ACC112 (cell line): ENCODE measurements around the gene PSD4.

Source experiments
- H2AFZ ChIP-seq: fragments of 200-600 bp; sonication (generic); one replicate; pipeline ENCODE4 v1.6.0; 2017; ENCODE audit warnings: antibody characterized with exemption, low read length; ENCODE audit not compliant: unreplicated experiment
- H3K27ac ChIP-seq: fragments of 200-600 bp; sonication (generic); 2 replicates; pipeline ENCODE4 v1.5.1; 2014; ENCODE audit warnings: low read depth, mild to moderate bottlenecking, antibody characterized with exemption, low read length, moderate library complexity
- H3K27me3 ChIP-seq: fragments of 200-600 bp; sonication (generic); 2 replicates; pipeline ENCODE4 v1.6.1; 2014; ENCODE audit warnings: mild to moderate bottlenecking, antibody characterized with exemption, low read length, moderate library complexity, mixed read lengths; ENCODE audit not compliant: insufficient read depth
- H3K36me3 ChIP-seq: fragments of 200-600 bp; sonication (generic); 2 replicates; pipeline ENCODE4 v1.6.1; 2016; ENCODE audit warnings: mild to moderate bottlenecking, antibody characterized with exemption, low read length, moderate library complexity, mixed read lengths; ENCODE audit not compliant: insufficient read depth
- H3K4me1 ChIP-seq: fragments of 200-600 bp; sonication (generic); one replicate; pipeline ENCODE4 v1.6.1; 2016; ENCODE audit warnings: low read length, mixed read lengths; ENCODE audit not compliant: insufficient read depth, unreplicated experiment, control insufficient read depth
- H3K4me3 ChIP-seq: fragments of 200-600 bp; sonication (generic); 2 replicates; pipeline ENCODE4 v1.5.1; 2014; ENCODE audit warnings: mild to moderate bottlenecking, low read depth, low read length
- H3K79me2 ChIP-seq: fragments of 200-600 bp; sonication (generic); one replicate; pipeline ENCODE4 v1.6.0; 2016; ENCODE audit warnings: low read length; ENCODE audit not compliant: control insufficient read depth, unreplicated experiment, insufficient read depth

Gene PSD4

GRCh38 chr2:113212245-113213060 is 38.7 kb downstream of the PSD4 start:
- no peaks in the 10 kb centered on the region for H3K27me3 ChIP-seq
- no peak overlapping the region for H3K27ac ChIP-seq
- H3K36me3 ChIP-seq, result no peaks in the 10 kb centered on the region
- H2AFZ ChIP-seq, result no peak overlapping the region
- no peaks in the 10 kb centered on the region for H3K79me2 ChIP-seq
- no peak overlapping the region for H3K4me3 ChIP-seq
- H3K4me1 ChIP-seq, result peaks cover 14% of the 10 kb centered on the region

- no peaks in the 10 kb centered on the region for H3K27me3 ChIP-seq
- no peak overlapping the region for H3K4me3 ChIP-seq
- H3K79me2 ChIP-seq, result no peaks in the 10 kb centered on the region
- H3K36me3 ChIP-seq, result no peaks in the 10 kb centered on the region
- H3K4me1 ChIP-seq, result peaks cover 14% of the 10 kb centered on the region
- H2AFZ ChIP-seq, result no peak overlapping the region
- no peak overlapping the region for H3K27ac ChIP-seq
These were observed 39.5 kb downstream of the PSD4 start for GRCh38 chr2:113213061-113213930.

- H3K27ac ChIP-seq, result no peak overlapping the region
- H2AFZ ChIP-seq, result no peak overlapping the region
- H3K79me2 ChIP-seq, result no peaks in the 10 kb centered on the region
- H3K36me3 ChIP-seq, result no peaks in the 10 kb centered on the region
- H3K4me1 ChIP-seq, result peaks cover 14% of the 10 kb centered on the region
- no peaks in the 10 kb centered on the region for H3K27me3 ChIP-seq
- H3K4me3 ChIP-seq, result no peak overlapping the region
These were observed 40.4 kb downstream of the PSD4 start for GRCh38 chr2:113214141-113214540.

- peaks cover 21% of the 10 kb centered on the region for H3K4me1 ChIP-seq
These were observed 41.3 kb downstream of the PSD4 start for GRCh38 chr2:113215056-113215455.

GRCh38 chr2:113216321-113216720 is 42.5 kb downstream of the PSD4 start:
- H3K27ac ChIP-seq, result no peak overlapping the region
- peaks cover 15% of the 10 kb centered on the region for H3K4me1 ChIP-seq
- H3K4me3 ChIP-seq, result no peak overlapping the region
- H2AFZ ChIP-seq, result no peak overlapping the region
- no peaks in the 10 kb centered on the region for H3K36me3 ChIP-seq
- H3K27me3 ChIP-seq, result no peaks in the 10 kb centered on the region
- no peaks in the 10 kb centered on the region for H3K79me2 ChIP-seq

More at GRCh38 chr2:113215056-113215455, 41.3 kb downstream of the PSD4 start:
- no peak overlapping the region for H3K4me3 ChIP-seq
- H3K27me3 ChIP-seq, result no peaks in the 10 kb centered on the region
- no peaks in the 10 kb centered on the region for H3K36me3 ChIP-seq
- H2AFZ ChIP-seq, result no peak overlapping the region
- no peak overlapping the region for H3K27ac ChIP-seq
- no peaks in the 10 kb centered on the region for H3K79me2 ChIP-seq

GRCh38 chr2:113216891-113217454 is 43.2 kb downstream of the PSD4 start:
- Histone ChIP-seq H2AFZ (no peak overlapping the region), H3K27ac (no peak overlapping the region), H3K27me3 (no peaks in the 10 kb centered on the region), H3K4me1 (peaks cover 9% of the 10 kb centered on the region), H3K79me2 (no peaks in the 10 kb centered on the region), H3K36me3 (no peaks in the 10 kb centered on the region), H3K4me3 (no peak overlapping the region)

- Histone ChIP-seq H3K4me3 (no peak overlapping the region), H3K27ac (no peak overlapping the region), H3K79me2 (no peaks in the 10 kb centered on the region)
These were observed 43.9 kb downstream of the PSD4 start for GRCh38 chr2:113217455-113218282.

GRCh38 chr2:113218283-113219091 is 44.7 kb downstream of the PSD4 start:
- Histone ChIP-seq H3K27me3 (no peaks in the 10 kb centered on the region), H3K79me2 (no peaks in the 10 kb centered on the region), H2AFZ (no peak overlapping the region), H3K4me3 (no peak overlapping the region), H3K36me3 (no peaks in the 10 kb centered on the region), H3K27ac (no peak overlapping the region), H3K4me1 (peaks cover 9% of the 10 kb centered on the region)

More at GRCh38 chr2:113217455-113218282, 43.9 kb downstream of the PSD4 start:
- Histone ChIP-seq H3K27me3 (no peaks in the 10 kb centered on the region), H2AFZ (no peak overlapping the region), H3K4me1 (peaks cover 9% of the 10 kb centered on the region), H3K36me3 (no peaks in the 10 kb centered on the region)

- Histone ChIP-seq H3K4me1 (peaks cover 9% of the 10 kb centered on the region), H3K36me3 (no peaks in the 10 kb centered on the region), H3K79me2 (no peaks in the 10 kb centered on the region), H3K27ac (no peak overlapping the region), H3K4me3 (no peak overlapping the region), H2AFZ (no peak overlapping the region), H3K27me3 (no peaks in the 10 kb centered on the region)
These were observed 45.3 kb downstream of the PSD4 start for GRCh38 chr2:113219092-113219441.
